GM12801 (cell line): Measurements from ENCODE around the gene ARRDC1.

Experiments
- CTCF ChIP-seq: IDR thresholded peaks from one replicate; pipeline ENCODE4 v1.5.1; 2011; ENCODE audit warnings: control low read depth; ENCODE audit not compliant: insufficient read length; ENCODE audit errors: extremely low read depth

Gene ARRDC1

DNA sequence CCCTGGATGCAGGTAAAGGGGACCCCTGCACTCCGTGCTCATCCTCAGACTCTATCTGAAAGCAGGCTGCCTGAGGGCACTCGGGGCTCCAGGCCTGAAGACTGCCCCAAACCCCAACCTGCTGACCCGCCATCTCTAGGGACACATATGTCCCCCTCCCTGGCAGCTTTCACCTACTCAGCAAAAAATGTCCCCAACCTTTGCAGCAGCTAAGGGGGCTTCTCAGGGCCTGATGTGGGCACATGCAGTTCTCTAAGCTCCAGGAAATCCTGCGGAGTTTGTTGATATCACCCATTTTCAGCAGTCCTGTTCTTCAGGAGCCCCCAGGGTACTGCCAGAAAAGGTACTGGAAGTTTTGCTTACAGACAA is 24.5 kb upstream of the ARRDC1 start:
- TF ChIP-seq CTCF: no peak

DNA sequence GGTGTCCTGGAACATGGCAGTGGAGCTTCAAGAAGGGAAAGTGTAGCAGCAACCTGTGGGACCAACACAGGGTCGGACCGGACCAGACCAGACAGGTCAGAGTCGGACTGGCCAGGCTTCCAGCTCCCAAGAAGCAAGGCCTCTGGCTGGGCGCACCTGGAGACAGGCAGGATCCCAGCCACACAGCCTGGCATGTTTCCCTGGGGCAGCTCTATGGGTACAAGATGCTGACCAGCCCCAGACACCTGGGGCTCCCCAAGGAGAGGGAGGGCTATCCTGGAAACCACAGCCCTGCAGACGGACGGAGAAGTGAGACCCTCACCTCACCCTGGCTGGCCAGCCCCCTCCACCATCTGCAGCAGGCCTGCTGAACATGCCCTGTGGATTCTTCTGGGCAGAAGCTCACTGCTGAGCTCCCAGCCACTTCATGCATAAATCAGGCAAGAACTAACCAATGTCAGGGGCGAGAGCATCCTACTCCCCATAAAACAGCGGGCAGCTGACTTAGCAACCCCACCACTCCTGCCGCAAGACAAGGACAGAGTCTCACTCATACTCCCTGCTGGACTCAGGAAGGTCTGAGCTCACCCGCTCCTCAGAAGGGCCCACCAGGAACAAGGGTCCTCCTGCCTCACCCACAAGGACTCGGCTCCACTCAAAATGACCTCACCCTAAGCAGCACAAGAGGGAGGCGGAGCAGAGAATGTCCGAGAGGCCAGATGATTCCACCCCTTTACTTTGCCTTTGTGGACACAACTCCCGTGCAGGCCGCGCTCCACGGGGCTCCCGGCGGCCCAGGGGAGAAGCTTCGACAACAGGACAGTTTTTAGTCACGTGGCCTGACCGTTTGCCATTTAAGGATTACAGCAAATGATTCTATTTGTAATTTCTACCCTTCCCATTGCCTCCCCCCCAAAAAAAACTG is 23.9 kb upstream of the ARRDC1 start:
- no peak for TF ChIP-seq CTCF

DNA sequence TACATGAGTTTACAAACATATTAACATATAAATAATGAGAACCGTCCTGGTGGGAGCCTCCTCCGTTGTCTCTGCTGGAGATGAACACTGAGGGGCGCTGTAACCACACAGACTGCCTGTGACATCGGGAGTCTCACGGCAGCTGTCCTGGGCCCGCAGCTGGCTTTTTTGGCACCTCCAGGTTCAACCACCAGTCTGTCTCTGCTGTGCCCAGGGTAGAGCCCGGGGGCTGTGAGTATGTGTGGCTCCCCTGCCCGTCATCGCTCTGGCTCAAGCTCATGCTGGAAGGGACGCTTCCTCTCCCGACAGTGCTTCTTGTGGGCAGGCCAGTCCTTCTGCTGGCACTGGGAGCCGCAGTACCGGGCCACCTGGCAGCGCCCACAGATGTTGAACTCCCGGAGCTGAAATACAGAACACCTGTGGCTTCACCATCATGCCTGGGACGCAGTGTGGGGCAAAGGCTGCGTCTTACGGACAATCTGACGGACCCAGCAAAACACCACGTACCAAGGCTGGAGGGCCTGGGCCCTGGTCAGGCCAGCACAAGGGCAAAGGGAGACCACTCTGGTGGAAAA is 23.1 kb upstream of the ARRDC1 start:
- no peak for TF ChIP-seq CTCF

GRCh38 chr9:137583347-137583746 is 22.1 kb upstream of the ARRDC1 start:
- no peak for TF ChIP-seq CTCF

DNA sequence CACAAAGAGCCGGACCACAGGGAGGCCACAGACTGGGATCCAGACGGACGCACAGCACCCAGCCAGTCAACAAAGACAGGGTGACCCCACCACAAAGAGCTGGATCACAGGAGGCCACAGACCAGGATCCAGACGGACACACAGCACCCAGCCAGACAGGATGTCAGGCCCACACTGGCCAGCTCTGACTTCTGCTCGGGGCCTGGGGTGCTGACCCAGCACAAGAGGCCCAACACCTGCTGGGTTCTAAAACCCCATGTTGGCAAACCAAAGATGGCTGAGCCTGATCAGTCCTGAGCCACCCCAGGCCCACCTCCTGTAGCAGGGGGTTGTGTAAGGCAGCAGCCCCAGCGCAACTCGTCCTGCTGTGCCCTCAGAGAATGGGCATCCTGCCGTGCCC is 21.5 kb upstream of the ARRDC1 start:
- no peak for TF ChIP-seq CTCF

DNA sequence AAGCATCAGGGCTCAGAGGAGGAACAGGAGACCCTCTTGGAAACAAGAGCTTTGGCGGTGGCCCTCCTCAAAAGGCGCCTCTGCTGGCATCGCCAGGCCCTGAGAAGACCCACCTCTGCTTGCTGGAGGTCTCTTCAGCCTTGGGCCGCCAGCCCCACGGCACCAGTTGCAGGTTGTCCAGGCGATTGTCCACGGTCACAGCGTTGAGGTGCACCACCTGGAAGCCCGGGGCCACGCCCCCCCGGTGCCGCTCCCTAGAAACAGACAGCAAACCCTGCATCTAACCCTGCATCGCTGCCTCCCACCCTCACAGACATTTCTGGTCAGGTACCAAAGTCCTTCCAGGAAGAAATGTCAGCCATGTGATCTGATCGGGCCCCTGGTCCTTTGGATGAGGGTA is 18.6 kb upstream of the ARRDC1 start:
- no peak for TF ChIP-seq CTCF

GRCh38 chr9:137588311-137588710 is 17.2 kb upstream of the ARRDC1 start:
- no peak for TF ChIP-seq CTCF
